Stimulated activated CD4-positive, alpha-beta T cell treated with anti-CD3 and anti-CD28 coated beads, Interleukin-4, amount 100 ng/mL, for 1 hour (primary cell): ENCODE results near the gene IL15RA.
"Not testable (repeated sequence)": the region's sequence is repeated elsewhere in the genome, so short reads cannot be mapped to it uniquely, and the experiment has no call there.

Source experiments
- DNase-seq: peaks from one replicate; pipeline ENCODE4 v3.0.0-alpha.2; 2020

IL15RA gene

DNA sequence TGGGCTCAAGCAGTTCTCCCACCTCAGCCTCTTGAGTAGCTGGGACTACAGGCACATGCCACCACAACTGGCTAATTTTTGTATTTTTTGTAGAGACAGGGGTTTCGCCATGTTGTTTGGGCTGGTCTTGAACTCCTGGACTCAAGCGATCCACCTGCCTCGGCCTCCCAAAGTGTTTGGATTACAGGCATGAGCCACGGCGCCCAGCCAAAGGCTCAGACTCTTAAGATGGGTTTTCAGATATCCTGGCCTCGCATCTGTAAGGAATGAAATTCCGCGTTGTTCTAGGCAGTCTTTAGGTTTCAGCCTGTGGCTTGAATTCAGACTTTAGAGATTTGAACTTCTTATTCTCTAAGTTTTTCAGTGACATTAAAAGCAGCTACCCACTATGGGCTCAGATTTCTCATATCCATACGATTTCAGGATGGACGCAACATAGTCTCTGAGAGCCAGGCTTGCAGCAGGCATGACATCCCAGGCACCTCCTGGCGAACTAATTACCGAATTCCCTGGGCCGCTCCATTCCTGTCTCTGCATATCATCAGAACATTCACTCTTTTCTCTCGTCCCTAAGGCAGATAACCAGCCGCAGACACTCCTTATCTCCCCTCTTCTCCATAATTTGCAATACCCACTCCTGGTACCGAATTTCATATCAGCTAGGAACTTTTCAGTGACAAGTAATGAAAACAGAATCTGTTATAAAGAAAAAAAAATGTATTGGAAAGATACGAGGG lies 29.7 kb downstream of the IL15RA start:
- DNase-seq: no peak

DNA sequence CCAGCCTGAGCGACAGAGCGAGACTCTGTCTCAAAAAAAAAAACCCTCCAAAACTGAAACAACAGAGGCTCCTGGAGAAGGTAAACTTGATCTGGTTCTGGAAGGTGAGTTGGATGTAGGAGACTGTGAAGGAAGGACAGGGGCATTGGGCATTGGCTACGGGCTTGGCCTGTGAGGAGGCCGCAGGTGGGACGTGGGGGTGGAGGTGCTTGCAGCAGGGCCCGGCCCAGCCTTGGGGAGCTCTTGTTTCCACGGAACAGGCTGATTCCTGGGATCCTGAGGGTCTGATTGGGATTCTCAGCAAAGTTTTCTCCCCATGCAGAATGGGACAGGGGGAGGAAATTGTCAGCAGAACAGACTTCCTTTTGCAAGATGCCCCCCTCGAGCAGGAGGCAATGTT lies 30.6 kb downstream of the IL15RA start:
- no peak for DNase-seq

DNA sequence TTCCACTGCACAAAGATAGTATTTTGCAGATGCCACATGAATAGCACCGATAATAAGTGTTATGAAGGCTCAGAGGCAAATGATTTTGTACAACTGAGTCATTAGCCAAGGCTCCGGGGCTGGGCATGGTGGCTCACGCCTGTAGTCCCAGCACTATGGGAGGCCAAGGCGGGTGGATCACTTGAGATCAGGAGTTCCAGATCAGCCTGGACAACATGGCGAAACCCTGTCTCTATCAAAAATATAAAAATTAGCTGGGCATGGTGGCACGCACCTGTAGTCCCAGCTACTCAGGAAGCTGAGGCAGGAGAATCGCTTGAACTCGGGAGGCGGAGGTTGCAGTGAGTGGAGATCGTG lies 30.9 kb downstream of the IL15RA start:
- not testable (repeated sequence) for DNase-seq

DNA sequence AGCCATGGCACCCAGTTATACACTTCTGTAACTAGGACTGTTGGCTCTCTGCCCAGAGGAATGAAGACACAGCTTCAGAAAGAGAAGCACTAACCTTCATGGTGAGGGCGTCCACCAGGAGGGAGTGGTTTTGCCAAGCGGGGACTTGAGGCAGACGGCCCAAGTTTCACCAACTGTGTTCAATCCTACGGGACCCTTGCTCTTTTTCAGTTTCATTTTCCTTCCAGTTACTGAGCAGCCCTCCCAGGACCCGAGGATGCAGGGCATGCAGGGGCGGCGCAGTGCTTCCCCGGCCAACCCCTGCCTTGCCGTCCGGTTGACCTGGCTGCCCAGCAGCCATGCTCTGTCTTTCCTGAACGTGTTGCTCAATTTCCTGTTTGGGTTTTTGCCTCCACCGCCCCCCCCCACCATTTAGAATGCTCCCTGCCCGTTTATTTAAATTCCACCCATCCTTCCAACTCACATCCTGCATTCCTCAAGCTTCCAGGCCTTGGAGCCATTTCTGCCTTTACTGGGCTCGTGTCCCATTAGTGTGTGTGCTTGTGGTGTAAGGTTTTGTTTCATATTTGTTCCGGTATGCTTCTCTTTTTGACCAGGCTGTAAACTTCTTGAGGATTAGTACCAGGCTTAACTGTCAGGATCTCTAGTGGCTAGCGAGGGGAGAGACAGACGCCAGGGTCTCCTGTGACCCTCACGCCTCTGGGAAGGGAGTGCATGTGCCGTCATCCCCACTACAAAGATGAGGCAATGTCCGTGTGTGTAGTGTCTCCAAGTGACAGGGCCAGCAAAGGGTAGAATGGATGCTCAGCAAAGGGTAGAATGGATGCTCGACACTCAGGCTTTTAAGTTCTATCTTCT lies 31.6 kb downstream of the IL15RA start:
- DNase-seq: no peak

DNA sequence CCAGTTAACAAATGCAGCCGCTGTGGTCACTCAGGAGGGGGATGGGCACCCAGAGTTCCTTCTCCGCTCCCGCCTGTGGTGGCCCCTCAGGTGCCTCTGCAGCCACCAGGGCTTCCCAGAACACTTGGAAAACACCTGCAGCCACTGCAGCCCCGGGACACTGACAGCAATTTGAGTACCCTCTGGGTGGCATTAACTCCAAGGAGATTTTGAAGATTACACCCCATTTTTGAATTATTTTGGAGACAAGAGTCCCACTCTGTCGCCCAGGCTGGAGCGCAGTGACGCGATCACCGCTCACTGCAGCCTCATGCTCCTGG lies 32.2 kb downstream of the IL15RA start:
- DNase-seq: no peak

GRCh38 chr10:5944389-5945189 lies 32.8 kb downstream of the IL15RA start:
- no peak for DNase-seq

DNA sequence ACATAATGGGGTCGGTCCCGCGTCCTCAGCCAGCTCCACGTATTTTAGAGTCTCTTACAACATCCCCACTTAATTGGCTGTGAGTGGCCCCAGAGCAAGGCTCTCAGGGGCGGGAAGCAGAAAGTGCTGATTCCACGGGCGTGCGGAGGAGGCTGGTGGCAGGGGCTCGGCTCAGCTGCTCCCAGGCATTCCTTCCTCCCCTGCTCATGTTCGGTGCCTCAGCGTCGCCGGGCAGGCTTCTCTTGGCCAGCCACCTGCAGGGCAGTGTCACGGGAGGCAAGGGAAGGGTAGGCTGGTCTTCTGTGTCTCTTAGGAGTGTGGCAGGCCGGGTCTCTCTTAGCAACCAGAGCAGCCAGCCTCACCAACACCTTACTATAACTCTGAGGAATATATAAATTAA lies 33.8 kb downstream of the IL15RA start:
- no peak for DNase-seq

- DNase-seq: no peak
Measured at GRCh38 chr10:5942474-5942873, 34.9 kb downstream of the IL15RA start.

DNA sequence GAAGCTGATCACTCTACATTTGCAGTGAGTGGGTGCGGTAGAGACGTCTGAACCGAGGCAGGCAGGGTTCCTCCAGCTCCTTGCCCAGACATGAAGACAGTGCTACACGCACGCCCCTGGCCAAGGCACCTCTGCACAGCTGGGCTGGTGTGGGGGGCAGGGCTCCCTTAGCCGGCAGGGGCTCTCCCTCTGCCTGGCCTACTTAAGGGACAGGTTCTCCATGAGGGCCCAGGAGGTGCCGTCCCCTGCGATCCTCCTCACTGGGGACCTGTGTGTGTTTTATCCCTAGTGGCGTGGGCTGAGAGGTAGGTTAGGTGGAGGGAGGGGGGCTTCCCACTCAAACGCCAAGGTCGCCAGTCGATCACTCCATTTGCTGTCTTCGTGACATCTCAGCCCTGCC lies 35.3 kb downstream of the IL15RA start:
- DNase-seq: no peak

GRCh38 chr10:5941579-5941978 lies 35.8 kb downstream of the IL15RA start:
- no peak for DNase-seq

- no peak for DNase-seq
Measured at GRCh38 chr10:5940807-5941218, 36.5 kb downstream of the IL15RA start.

DNA sequence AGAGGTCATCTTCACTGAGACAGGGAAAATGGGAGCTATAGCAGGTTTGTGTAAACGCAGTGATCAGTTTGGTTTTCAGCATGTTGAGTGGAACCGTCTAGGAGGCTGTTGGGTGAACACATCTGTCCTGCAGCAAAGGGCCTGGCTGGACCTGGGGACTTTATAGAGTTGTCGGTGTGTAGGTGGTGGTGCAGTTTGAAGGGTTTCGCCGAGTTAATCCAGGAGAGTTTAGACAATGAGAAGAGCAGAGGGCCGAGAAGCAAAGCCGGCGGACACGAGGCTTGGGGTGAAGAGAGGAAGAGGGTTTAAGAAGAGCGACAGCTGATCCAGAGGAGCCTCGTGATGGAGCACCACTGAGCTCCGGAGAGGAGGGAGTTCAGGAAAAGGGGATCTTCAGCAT lies 39.1 kb downstream of the IL15RA start:
- DNase-seq: no peak

DNA sequence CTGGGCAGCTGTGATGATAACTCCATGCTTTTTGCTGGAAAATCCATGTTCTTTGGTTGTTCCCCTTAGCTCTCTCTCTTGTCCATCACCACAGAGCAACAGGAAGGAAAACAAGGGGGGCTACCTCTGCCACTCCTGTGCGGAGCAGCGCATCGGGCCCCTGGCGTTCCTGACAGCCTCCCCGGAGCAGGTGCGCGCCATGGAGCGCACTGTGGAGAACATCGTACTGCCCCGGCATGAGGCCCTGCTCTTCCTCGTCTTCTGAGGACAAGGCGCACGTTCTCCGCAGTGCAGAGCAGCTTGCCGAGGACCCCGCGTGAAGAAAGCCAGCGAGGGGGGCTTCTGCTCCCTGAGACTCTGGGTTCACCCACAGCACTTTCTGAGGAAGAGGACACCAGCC lies 40.3 kb downstream of the IL15RA start:
- no peak for DNase-seq

GRCh38 chr10:5935628-5936027 lies 41.7 kb downstream of the IL15RA start:
- DNase-seq: no peak

- no peak for DNase-seq
Measured at GRCh38 chr10:5933909-5934546, 43.3 kb downstream of the IL15RA start.

DNA sequence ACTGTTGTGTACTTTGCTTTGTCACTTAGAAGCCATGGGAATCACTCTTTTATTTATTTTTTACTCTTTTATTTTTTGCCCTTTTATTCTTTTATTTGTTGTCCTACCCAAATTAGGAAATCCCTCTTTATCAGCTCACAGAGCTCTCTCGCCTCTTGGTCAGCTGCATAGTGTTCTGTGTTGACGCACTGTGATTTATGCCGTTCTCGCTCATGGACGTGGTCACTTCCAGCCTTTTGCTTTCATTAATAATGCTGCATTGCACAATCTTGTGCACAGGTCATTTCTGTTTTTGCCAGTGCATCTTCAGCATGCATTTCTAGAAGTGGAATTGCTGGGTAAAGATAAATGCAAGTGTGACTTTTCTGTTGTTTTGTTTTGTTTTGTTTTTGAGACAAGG lies 45.0 kb downstream of the IL15RA start:
- no peak for DNase-seq

DNA sequence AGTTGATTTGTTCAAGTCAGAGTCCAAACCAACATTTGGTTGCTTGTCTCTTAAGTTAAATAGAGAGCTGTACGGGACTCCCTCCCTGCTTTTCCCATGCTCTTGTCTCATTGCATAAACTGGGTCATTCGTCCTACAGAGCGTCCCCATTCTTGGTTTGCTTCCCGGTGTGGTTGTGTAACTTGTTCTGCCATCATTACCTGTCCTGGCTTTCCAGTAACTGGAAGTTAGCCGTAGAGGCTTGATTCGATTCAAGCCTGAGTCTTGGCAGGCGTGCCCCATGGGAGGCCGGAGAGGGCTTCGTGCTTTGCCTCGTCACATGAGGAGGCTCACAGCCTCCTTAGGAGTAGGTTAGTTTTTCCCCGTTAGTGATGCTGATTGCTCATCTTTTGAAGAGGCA lies 47.1 kb downstream of the IL15RA start:
- DNase-seq: no peak

- no peak for DNase-seq
Measured at GRCh38 chr10:5929442-5929841, 47.9 kb downstream of the IL15RA start.

DNA sequence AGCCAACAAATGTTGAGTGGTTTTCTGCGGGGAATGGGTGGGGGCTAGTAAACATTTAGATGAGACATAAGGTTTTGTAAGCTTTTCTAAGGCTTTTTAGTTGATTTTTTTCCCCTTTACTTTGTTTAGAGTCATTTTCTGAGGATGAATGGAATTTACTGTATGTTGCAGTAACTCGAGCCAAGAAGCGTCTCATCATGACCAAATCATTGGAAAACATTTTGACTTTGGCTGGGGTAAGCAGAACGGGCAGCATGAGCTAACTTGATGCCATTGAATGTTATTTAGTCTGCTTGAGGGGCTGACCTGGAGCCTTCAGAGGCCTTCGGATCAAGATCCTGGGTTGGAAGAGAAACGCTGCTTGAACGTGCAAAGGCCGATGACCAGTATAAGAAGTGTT lies 50.0 kb downstream of the IL15RA start:
- DNase-seq: no peak

GRCh38 chr10:5924889-5925288 lies 52.5 kb downstream of the IL15RA start:
- DNase-seq: no peak

DNA sequence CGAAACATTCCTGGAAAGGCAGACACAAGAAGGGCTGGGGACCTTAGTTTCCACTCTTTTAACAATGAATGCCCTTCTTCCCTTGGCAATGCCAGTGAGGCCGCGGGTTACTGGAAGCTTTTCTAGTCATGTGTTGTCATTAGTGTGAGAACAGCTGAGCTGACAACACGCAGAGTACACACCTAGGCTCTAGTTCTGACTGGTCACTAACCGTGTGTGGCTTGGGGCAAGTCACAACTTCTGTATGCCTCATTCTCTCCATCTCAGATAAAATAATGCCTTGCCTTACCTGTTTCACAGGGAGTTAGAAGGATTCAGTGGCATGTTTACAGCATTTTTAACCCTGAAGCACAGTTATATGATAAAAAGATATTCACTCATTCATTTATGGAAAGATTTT lies 55.6 kb downstream of the IL15RA start:
- DNase-seq: no peak

GRCh38 chr10:5919568-5919967 lies 57.8 kb downstream of the IL15RA start:
- no peak for DNase-seq

GRCh38 chr10:5918763-5919162 lies 58.6 kb downstream of the IL15RA start:
- no peak for DNase-seq
